Keratinocyte (primary cell): ENCODE results near the gene TOX2. TPM values are rescaled to one million over a fixed set of nuclear protein-coding genes. Genes with fewer than 3 reads are reported as not detected.

Experiments used
- DNase-seq: peaks from one replicate; pipeline ENCODE4 v3.0.0-alpha.2; 2011; ENCODE audit warnings: low read depth, missing footprints, low spot score
- FAIRE-seq: peaks from 2 replicates; lab custom pipeline; 2011; peaks lifted over from hg19 to GRCh38; lab: Jason Lieb, UNC
- H2AFZ ChIP-seq: 2 replicates; pipeline ENCODE4 v1.6.0; 2012; ENCODE audit warnings: low read length, control low read depth, inconsistent platforms; ENCODE audit not compliant: control insufficient read depth
- H3K27ac ChIP-seq: 2 replicates; pipeline ENCODE4 v1.5.1; 2011; ENCODE audit warnings: low read length; ENCODE audit not compliant: control insufficient read depth, insufficient read depth
- H3K27me3 ChIP-seq: 3 replicates; pipeline ENCODE4 v1.6.0; 2011; ENCODE audit warnings: low read length; ENCODE audit not compliant: control insufficient read depth, insufficient read depth; ENCODE audit errors: extremely low read depth
- H3K36me3 ChIP-seq, 2 experiments: 2 replicates in 1 of 2; 3 replicates in 1 of 2; pipeline ENCODE4 v1.5.1; 2011; ENCODE audit warnings: low read length in 2 of 2, mild to moderate bottlenecking in 1 of 2; ENCODE audit not compliant: control insufficient read depth in 2 of 2, insufficient read depth in 2 of 2; ENCODE audit errors: extremely low read depth in 1 of 2
- H3K4me1 ChIP-seq: 3 replicates; pipeline ENCODE4 v1.5.1; 2011; ENCODE audit warnings: low read length; ENCODE audit not compliant: control insufficient read depth, insufficient read depth; ENCODE audit errors: extremely low read depth
- H3K4me2 ChIP-seq: 3 replicates; pipeline ENCODE4 v1.6.0; 2011; ENCODE audit warnings: low read depth, low read length; ENCODE audit not compliant: control insufficient read depth, insufficient read depth; ENCODE audit errors: extremely low read depth
- H3K4me3 ChIP-seq, 3 experiments: fragments of 200-600 bp in 1 of 3; sonication (generic) in 1 of 3; 2 replicates in 2 of 3; 3 replicates in 1 of 3; pipeline ENCODE4 v1.5.1; 2011 to 2016; ENCODE audit warnings: low read length in 3 of 3, mild to moderate bottlenecking in 3 of 3, control low read depth in 2 of 3, inconsistent platforms in 1 of 3, low read depth in 1 of 3, mixed read lengths in 1 of 3, mixed run types in 1 of 3, moderate library complexity in 1 of 3; ENCODE audit not compliant: control insufficient read depth in 2 of 3, insufficient read depth in 2 of 3; ENCODE audit errors: extremely low read depth in 1 of 3
- H3K79me2 ChIP-seq: 2 replicates; pipeline ENCODE4 v1.6.0; 2012; ENCODE audit warnings: low read length; ENCODE audit not compliant: control insufficient read depth, insufficient read depth
- H3K9ac ChIP-seq: 3 replicates; pipeline ENCODE4 v1.6.0; 2011; ENCODE audit warnings: low read length; ENCODE audit not compliant: control insufficient read depth, insufficient read depth; ENCODE audit errors: extremely low read depth
- H3K9me1 ChIP-seq: 3 replicates; pipeline ENCODE4 v1.6.0; 2011; ENCODE audit warnings: low read length; ENCODE audit not compliant: control insufficient read depth, insufficient read depth; ENCODE audit errors: extremely low read depth
- H3K9me3 ChIP-seq: 2 replicates; pipeline ENCODE4 v1.5.1; 2012; ENCODE audit warnings: low read depth, low read length; ENCODE audit not compliant: control insufficient read depth
- H4K20me1 ChIP-seq: 3 replicates; pipeline ENCODE4 v1.6.0; 2011; ENCODE audit warnings: low read length; ENCODE audit not compliant: control insufficient read depth, insufficient read depth; ENCODE audit errors: extremely low read depth
- CTCF ChIP-seq, 3 experiments: IDR thresholded peaks in 1 of 3; conservative IDR thresholded peaks in 1 of 3; optimal IDR thresholded peaks in 1 of 3; 2 replicates in 2 of 3; 3 replicates in 1 of 3; pipeline versions ENCODE3 to v1.5.1; 2011; ENCODE audit warnings: low read length in 3 of 3, mild to moderate bottlenecking in 3 of 3, moderate library complexity in 2 of 3, control low read depth in 1 of 3, inconsistent platforms in 1 of 3; ENCODE audit not compliant: insufficient read depth in 2 of 3; ENCODE audit errors: extremely low read depth in 1 of 3
- EZH2 ChIP-seq: IDR thresholded peaks from one replicate; pipeline ENCODE4 v1.6.1; 2012; ENCODE audit warnings: inconsistent platforms, mild to moderate bottlenecking, low read length, moderate library complexity
- dilution Hi-C: fragments of 300-500 bp; cut with MboI; formaldehyde crosslinking; loops from one replicate; pipeline ENCODE4 v1.7.0; 2020; ENCODE audit warnings: low sequenced_read_pairs; ENCODE audit not compliant: extremely low pct_ligation_motif_present
- polyA plus RNA-seq, 5 experiments: library from polyadenylated mRNA; depleted of rRNA in 3 of 5; stranded (reverse) in 3 of 5; stranded (forward) in 1 of 5; unstranded in 1 of 5; fragments of >200 nt; gene quantifications; 1 replicate in 1 of 5; 2 replicates in 3 of 5; 3 replicates in 1 of 5; pipeline versions ENCODE4 v1.2.1 to v1.2.3, GENCODE V29; 2011 to 2012; ENCODE audit warnings: missing spikeins in 2 of 5, low read depth in 1 of 5, low replicate concordance in 1 of 5

The TOX2 gene
- polyA plus RNA-seq, 1 donor (not counting 4 experiments of a cell fraction or from before 2014, with no cell fraction given) = 0.20 TPM

- TF ChIP-seq CTCF (optimal IDR thresholded peaks at IDR 0.05 in 1 of 3, IDR thresholded peaks at IDR 0.05 in 1 of 3, conservative IDR thresholded peaks at IDR 0.05 in 1 of 3; ENCODE audit: extremely low read depth in 1 of 3, insufficient read depth in 2 of 3, low read length in 3 of 3) (peak in 1 of 3 experiments; percentile 13), EZH2 (no peak)
Measured at GRCh38 chr20:44031001-44031574, 116.4 kb downstream of the TOX2 start.

DNA sequence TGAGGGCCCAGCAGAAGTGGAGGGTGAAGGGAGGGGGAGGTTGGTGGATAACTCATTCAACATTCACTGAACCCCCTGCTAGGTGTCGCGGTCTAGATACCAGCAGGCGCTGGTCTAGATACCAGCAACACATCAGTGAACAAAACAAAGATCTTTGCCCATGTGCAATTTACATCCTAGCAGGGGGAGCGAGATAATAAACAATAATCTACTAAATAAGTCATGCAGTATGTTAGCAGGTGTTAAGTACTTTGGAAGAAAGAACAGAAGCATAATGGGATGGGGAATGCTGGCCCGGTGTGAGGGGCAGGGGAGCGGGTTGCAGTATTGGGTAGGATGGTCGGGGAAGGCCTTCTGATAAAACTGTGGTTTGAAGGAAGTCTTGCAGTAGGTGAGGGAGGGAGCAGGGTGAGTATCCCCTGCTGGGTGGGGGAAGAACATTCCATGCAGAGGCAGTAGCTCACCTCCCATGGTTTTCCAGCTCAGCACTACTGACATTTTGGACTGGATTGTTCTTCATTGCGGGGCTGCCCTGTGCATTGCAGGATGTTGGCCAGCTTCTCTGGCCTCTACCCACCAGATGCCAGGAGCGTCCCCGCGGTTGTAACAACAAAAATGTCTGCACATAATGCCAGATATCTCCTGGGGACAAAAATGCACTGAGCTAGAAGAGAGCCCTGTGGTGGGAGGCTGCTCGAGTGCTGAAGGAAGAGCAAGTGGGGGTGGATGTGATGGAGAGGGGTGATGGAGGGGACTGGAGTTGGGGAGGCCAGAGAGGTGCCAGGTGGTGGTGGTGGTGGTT, 117.3 kb downstream of the TOX2 start:
- no peaks in the 10 kb centered on the region for H3K4me1 ChIP-seq
- H3K27me3 ChIP-seq = peaks cover 35% of the 10 kb centered on the region
- H3K36me3 ChIP-seq = no peaks in the 10 kb centered on the region
- no peak overlapping the region for H2AFZ ChIP-seq
- H3K79me2 ChIP-seq = no peaks in the 10 kb centered on the region
- FAIRE-seq = no peak
- peaks cover 2% of the 10 kb centered on the region for H3K9me3 ChIP-seq
- H3K4me3 ChIP-seq = no peak overlapping the region
- no peaks in the 10 kb centered on the region for H3K9me1 ChIP-seq
- H3K9ac ChIP-seq = no peak overlapping the region
- no peaks in the 10 kb centered on the region for H4K20me1 ChIP-seq
- no peak overlapping the region for H3K4me2 ChIP-seq
- DNase-seq = no peak
- no peak for TF ChIP-seq EZH2
- no peak for TF ChIP-seq CTCF (optimal IDR thresholded peaks at IDR 0.05 in 1 of 3, IDR thresholded peaks at IDR 0.05 in 1 of 3, conservative IDR thresholded peaks at IDR 0.05 in 1 of 3; ENCODE audit: extremely low read depth in 1 of 3, insufficient read depth in 2 of 3, low read length in 3 of 3)
- H3K27ac ChIP-seq = no peak overlapping the region
- dilution Hi-C loops = no loop called here

More at GRCh38 chr20:44031001-44031574, 116.4 kb downstream of the TOX2 start:
- dilution Hi-C loops = no loop called here
- Histone ChIP-seq H3K27ac (no peak overlapping the region), H3K36me3 (no peaks in the 10 kb centered on the region), H3K4me3 (no peak overlapping the region), H3K27me3 (peaks cover 33% of the 10 kb centered on the region), H3K4me2 (no peak overlapping the region), H2AFZ (no peak overlapping the region), H3K9me1 (no peaks in the 10 kb centered on the region), H3K4me1 (no peaks in the 10 kb centered on the region), H3K79me2 (no peaks in the 10 kb centered on the region), H4K20me1 (no peaks in the 10 kb centered on the region), H3K9ac (no peak overlapping the region), H3K9me3 (peaks cover 2% of the 10 kb centered on the region)
- DNase-seq (no peak), FAIRE-seq (no peak)
